GM10266 (cell line): Measurements from ENCODE around the gene KCNK10.

Experiments used
- DNase-seq: peaks from one replicate; pipeline ENCODE4 v3.0.0; 2012; ENCODE audit errors: extremely low spot score
- CTCF ChIP-seq: IDR thresholded peaks from 2 replicates; pipeline ENCODE4 v1.5.1; 2012; ENCODE audit warnings: mild to moderate bottlenecking, low read depth; ENCODE audit not compliant: control insufficient read depth, insufficient read depth; ENCODE audit errors: missing control alignments

The KCNK10 gene

DNA sequence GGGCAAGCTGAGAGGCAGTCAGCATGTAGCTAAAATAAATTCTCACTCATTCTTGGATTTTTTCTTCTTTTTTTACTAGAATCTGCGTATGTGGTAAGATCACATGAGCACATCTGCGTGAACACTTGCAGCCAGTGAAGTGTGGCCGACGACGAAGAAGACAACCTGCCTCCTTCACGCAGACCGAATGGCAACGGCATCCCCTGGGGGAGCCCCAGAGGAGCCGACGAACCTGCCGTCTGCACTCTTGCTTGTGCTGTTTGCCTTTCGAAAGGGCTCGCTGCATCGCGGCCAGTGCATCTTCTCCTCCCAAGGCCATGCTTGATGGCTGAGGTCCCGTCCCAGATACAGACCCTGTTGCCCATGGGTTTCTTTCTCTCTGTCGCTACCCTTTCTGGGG lies 113.8 kb downstream of the KCNK10 start:
- DNase-seq: peak; percentile 35
- no peak for TF ChIP-seq CTCF

GRCh38 chr14:88208858-88209257 lies 114.2 kb downstream of the KCNK10 start:
- no peak for TF ChIP-seq CTCF
- DNase-seq: no peak

DNA sequence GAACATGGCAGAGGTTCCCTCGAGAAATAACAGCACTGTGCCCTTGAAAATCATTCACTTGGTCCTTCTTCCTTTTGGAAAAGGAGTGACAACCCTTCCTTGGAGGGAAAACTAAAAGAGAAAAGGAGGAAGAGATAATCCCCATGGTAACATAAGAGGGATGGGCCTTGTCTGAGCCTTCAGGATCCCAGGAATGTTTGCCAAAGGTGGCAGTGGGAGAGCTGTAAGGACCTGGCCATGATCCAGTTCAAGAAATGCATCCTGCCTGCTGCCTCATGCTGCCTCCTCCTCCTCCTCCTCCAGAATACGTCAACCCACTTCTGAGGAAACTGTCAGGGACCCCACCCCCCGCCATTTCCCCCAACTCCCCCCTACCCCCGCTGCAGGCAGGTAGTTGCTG lies 118.8 kb downstream of the KCNK10 start:
- DNase-seq: no peak
- TF ChIP-seq CTCF: no peak

GRCh38 chr14:88203291-88203690 lies 119.8 kb downstream of the KCNK10 start:
- DNase-seq: no peak
- no peak for TF ChIP-seq CTCF

DNA sequence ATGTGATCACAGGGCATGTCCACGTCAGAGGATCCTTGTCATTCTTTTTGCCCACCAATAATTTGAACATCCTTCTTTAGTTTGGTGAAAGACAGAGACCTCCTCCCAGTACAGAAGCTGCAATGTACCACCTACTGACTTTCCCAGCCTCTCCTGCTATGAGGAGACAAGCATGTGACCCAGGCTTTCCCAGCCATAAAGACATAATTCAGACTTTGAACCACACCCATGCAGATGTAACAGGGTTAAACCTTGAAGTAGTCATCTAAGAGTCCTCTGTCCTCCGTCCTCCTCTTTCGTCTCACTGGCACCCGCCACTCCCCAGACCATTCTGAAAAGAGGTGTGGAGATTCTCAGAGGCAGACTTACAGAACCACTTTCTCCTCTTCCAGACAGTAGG lies 120.8 kb downstream of the KCNK10 start:
- no peak for TF ChIP-seq CTCF
- no peak for DNase-seq

DNA sequence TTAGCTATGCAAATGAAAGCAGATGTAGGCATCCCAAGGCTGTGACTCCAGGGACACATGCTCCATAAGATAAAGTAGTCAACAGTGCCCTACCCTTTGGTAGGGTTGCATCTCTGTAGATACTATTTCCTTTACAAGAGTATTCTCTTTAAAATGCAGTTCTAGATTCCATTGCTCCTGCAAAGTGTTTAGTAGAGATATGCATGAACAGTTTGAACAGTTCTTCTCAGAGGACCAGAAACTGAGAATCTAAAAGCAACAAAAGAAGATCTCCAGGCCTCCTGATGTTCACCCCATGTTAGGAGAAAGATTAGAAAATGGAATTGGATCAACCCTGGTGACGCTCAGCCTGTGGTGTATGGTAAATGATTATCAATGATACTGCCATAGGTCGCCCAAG lies 121.2 kb downstream of the KCNK10 start:
- TF ChIP-seq CTCF: no peak
- DNase-seq: no peak

DNA sequence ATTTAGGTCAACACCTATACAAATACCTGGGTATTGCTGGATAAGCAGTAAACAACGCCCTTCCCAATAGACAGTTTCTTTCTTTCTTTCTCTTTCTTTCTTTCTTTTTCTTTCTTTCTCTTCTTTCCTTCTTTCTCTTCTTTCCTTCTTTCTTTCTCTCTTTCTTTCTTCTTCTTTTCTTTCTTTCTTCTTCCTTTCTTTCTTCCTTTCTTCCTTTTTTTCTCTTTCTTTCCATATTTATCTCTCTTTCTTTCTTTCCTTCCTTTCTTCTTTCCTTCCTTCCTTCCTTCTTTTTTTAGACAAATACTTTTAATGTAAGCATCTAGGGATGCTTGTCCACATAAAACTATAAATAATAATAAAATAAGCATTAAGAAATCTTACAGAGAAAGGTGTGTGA lies 123.2 kb downstream of the KCNK10 start:
- no peak for DNase-seq
- TF ChIP-seq CTCF: no peak
